Limb (tissue), 2 donors: ENCODE measurements around the gene DCAF8.

Experiments
- DNase-seq, 2 donors: peaks; one replicate each; pipeline ENCODE4 v3.0.0-alpha.2; 2016; ENCODE audit errors: extremely low spot score in 2 of 2

Gene DCAF8

DNA sequence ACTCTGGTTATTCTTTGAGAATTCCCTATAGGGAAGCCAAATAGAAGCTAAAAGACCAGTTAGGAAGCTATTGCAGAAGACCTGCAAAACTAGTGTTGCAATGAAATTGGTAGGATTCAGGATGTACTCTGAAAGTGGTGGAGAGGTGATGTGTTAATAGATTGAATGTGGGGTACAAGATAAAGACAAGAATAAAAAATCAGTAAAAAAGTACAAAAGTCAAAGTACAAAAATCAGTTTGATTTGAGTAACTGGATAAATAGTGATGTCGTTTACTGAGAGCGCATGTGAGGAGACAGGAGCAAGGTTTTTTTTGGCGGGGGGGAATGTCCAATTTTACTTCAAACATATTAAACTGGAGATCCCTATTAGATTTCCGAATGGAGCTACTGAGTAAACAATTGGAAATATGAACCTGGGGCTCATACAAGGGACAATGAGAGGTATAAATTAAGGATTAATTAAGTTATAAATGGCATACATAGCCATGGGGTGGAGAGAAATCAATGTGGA, 2.5 kb upstream of the DCAF8 start:
- no peak for DNase-seq

DNA sequence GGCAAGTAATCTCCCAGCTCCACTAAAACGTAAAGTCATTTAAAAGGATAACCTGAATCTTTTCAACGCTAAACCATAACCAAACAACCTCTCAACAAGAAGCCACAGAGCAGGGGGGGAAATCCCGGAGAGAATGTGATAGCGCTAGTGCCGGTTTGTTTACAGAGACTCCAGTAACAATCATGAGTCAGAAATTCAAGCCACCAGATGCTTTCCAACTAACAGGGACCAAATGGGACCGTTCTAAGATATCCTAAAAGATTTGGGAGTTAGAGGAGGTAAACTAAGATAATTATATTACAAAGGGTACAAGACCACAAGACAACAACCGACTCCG, 825 bp downstream of the DCAF8 start:
- no peak for DNase-seq

DNA sequence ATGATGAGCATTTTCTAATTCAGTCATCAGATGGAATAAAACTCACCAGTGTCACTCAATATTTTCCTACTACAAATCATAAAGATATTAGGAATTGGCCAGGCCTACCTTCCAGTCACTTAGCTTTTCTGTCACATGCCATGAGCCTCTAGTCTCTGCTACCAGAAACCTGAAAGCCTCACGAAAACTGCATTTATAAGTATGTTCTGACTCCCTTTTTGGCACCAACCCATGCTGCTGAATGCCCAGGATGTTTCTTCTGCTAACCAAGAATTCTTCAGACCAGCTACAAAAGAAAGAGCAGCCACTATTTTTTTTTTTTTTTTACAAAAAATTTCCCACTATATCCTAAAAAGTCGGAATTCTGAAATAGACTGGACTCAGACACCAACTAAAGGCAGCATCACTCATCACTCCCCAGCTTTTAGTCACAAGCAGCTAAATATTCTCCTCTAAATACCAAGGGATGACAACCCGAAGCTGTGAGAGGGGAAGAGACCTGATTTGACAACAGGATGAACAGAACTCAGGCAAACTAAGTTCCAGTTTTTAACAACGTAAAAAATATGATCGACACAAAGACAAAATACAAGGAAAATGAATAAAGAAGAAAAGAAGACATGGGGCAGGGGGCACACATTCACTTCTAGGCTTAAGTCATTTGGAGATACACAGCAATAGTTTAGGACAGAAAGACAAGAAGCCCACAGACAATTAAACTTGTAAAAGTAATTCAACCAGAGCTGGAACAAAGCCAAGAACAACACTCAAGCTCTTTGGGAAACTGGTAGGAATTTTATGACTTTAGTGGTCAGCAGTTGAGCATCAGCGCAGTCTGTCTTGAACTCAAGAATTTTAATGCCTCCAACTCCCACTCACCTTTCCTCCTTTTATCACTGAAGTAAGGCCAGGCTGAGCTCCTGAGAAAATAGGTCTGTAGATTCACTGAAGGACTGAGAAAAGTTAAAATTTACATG, 1.7 kb downstream of the DCAF8 start:
- DNase-seq: peak in 1 of 2 donors; percentile 22

DNA sequence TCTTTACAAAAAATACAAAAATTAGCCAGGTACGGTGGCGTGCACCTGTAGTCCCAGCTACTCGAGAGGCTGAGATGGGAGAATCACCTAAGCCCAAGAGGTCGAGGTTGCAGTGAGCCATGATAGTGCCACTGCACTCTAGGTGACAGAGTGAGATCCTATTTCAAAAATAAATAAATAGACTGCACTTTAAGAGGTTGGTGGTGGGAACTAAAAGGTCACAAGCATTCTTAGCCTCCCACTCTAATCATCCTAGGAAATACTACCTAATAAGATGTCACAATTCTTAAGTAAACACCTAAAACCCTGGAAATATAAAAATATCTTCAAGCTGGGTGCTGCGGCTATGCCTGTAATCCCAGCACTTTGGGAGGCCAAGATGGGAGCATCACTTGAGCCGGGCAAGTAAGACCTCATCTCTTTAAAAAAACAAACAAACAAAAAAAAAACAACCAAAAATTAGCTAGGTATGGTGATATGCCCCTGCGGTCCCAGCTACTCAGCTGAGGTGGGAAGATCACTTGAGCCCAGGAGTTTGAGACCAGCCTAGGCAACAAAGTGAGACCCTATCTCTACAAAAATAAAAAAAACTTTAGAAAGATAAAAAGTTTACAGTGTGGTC, 4.1 kb downstream of the DCAF8 start:
- no peak for DNase-seq

DNA sequence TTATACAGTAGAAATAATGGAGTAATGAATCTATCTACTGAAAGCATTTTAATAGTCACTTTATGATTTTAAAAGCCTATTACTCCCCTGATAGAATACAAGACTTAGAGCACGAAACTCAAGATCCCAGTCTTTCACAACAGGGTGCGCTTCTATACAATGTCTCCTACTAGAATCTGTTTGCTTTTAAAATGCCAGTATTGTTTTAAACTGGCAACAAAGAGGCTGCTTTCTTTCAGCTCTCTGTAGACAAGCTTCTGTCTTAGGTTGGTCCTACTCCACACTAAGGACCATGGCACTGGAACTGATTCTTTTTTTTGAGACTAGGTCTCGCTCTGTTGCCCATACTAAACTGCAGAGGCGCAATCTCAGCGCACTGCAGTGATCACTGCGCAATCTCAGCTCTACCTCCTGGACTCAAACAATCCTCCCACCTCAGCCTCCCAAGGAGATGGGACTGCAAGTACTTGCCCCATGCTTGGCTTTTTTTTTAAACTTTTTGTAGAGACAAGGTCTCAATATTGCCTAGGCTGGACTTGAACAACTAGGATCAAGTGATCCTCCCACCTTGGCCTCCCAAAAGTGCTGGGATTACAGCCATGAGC, 4.8 kb downstream of the DCAF8 start:
- no peak for DNase-seq

DNA sequence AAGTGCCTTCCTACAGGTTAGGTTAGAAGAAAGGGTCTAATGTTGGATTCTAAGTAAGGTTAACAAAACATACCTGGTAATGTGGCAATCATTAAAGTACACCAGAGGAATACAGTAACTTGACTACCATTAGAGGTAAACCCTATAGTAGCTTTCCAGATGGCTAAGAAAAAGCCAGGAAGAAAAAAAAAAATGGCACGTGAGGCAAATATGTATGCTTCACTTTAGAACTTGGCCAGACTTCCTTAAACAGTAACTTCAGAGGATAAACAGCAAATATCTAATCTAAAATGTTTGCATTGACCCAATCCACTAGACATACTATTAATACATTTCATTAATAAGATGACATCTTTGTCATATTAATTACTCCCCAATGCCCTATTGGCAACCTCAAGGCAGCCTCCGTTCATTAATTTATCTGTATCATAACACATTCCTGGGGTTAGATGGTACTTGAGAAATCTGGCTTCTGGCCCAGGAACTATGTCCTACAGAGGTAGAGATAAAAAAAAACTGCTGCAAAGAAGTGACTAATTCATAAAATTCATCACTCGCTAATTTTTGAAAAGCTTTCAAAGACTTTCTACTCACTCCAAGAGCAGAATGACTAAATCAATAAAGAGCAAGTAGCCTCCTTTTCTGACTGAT, 5.8 kb downstream of the DCAF8 start:
- DNase-seq: no peak

DNA sequence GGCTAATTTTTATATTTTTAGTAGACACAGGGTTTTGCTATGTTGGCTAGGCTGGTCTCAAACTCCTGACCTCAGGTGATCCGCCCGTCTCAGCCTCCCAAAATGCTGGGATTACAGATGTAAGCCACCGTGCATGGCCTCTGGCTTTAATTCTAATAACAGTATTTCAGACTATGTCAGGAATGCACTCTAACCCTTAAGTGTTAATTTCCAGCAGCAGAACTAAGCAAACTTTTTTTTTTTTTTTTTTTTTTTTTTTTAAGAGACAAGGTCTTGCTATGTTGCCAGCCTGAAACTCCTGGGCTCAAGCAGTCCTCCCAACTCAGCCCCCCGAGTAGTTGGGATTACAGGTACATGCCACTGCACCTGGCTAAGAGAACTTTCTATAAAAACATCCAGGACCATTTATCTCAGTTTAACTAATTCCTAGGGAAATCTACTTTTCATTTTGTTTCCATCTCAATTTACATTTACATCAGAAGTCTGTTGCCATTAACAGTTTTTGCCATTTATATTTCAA, 6.5 kb downstream of the DCAF8 start:
- DNase-seq: no peak

DNA sequence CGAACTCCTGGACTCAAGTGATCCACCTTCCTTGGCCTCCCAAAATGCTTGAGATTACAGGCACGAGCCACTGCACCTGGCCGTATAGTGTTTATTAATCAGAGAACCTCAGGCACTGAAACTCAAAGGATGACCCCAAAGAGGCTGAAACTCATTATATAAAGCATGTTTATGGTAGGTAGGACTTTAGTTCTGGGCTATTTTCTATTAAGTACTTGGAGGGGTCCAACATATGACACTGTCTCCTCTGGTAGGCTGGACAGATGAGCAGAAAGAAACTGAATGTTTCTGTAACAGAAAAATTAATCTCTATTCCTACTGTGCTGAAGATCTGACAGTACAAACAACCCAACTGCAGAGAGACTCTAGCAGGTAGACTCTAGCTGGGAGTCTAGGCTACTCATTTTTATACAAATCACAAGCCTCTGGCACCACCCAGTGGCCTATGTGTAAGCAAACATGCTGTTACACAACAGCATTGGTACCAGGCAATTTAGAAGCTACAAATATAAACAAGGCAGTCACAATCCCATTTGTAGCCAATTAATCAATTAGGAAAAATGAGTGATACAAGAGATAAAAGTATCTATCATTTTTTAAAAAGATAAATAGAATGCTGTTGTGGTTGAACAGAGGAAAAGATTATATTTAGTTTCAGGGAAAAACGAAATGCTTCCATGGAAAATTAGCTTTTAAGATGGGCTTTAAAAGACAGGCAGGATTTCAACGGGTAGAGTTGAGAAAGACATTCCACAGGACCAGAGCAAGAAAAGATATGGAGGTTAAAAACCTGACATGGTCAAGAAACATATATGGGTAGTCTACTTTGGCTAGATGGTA, 10.4 kb downstream of the DCAF8 start:
- peak; percentile 58 to 73 for DNase-seq

DNA sequence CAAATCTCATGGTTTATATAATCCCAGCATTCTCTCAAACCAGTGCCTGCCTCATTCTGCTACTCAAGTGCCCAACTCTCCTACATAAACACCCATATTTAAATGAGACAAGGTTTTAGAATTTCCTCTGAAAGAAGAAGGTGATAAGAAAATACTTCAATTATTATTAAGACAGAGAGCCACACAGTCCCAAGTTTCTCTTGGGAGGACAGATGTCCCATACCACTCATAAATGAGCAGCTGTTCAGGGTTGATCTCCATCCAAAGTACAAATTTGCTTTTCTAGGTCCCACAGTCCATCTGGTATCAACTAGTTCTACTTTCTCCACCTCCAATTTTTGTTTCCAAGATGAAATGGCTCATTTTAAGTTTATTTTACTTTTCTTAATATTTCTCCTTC, 11.3 kb downstream of the DCAF8 start:
- DNase-seq: peak in 1 of 2 donors; percentile 33

DNA sequence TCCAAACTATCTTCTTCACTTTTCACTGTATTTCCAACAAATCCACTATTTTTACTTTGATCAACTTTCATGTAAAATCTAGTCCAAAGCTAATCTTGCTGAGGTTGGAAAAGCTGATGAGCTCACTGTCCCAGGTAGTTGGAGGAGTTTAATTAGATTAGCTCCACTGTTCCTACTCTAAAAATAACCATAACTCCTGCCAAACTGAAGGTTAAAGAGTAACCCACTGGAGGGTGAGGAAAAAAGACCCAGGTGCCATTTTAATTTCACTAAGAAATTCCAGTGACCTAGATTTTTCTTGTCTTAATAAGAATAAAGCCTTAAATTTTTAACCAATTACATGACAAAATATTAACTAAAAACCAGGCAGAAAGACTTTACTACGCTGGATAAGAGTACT, 15.3 kb downstream of the DCAF8 start:
- no peak for DNase-seq

DNA sequence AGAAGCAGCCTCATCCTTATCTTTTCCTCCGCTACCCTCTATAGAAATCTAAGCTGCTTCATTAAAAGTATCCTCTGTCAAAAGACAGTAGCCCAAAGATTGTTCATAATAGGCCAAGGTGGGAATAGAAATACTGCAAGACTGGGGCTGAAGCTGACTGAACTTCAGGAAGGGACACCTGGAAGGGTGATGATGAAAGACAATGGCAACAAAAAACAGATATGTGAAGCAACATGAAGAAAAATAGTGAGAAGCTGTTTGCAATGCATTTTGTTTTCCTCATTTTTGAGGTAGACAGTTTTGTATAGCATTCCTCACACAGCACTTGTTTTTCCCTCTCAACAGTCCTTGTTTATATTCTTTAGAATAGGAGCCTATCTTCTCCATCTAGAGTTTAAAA, 16.9 kb downstream of the DCAF8 start:
- DNase-seq: no peak

DNA sequence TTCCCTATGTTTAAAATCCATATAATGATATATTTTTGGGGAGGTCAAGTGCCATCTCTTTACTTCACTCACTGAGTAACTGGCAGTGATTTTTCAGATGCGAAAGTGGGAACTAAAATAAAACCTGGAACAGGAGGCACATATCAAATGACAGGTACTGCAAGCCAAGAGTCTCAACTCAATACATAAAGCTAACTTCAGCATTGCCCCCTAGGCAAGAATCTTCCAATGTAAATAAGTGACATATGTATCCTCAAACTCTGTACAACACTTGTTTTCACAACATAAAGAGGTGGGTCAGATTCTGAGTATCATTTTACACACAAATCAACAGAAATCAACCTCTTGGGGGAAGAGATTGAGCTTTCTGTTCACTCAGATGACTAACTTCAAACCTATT, 18.1 kb downstream of the DCAF8 start:
- no peak for DNase-seq

DNA sequence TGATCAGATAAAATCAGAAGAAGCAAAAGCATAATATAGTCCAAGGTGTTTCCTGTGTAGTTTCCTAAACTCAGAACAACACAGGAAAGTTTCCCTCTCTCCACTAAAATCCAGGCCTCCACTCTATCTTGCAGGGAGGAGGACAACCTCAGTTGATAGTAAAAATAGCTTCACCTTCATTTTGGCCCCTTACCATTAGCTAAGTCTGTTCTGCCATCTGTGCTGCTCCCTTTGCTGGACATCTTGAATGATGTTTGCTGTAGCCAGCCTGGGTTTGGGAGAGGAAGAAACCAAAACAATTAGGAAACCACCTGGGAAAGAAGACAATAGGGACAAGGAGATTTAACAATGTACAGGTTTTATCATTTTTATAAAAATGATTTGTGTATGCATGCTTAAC, 18.6 kb downstream of the DCAF8 start:
- no peak for DNase-seq

DNA sequence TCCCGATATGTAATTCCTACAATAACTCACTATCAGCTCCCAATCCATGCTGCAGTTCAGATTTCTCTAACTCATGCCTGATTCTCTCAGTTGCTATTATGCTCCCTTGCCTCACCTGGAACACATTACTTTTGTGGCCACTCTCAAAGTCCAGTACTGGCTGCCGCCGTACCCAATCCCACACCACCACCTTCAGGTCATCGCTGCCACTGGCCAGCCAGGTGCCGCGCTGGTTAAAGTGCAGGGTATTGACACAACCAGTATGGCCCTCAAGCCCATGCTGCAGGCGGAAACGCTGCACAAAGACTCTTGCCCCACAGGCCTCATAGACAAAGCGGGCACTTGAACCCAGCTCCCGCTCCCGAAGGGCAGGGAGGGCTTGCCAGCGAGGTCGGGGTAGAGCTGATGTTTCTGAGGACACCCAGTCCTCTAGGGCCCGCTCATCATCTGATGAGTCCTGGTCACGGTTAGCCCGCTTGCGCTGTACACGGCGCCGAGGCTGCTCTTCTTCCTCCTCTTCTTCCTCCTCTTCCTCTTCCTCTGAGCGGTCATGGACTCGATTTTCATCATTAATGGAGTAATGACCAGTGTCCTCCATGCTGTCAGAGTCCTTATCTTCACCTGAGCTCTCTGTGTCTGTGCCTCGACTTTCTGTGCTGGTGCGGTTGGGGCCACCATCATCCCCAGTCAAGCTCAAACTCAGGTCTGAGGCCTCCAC, 22.6 kb downstream of the DCAF8 start:
- DNase-seq: no peak

DNA sequence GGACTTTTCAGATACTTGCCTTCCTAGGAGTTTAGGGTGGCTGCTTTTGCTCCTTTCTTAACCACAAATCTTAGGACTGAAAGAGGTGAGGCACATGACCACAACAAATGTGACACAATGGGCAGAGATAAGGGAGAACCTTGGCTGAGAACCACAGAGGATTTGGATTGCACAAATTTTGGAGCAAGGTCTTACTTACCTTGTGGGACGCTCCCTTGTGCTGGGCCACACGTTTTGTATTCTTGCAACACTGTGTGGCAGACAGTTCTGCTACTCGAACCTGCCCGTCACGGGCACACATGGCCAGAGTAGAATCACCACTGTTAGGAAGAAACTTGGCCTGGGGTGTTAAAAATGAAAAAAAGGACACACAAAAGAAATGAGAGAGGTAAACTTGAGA, 23.9 kb downstream of the DCAF8 start:
- no peak for DNase-seq

DNA sequence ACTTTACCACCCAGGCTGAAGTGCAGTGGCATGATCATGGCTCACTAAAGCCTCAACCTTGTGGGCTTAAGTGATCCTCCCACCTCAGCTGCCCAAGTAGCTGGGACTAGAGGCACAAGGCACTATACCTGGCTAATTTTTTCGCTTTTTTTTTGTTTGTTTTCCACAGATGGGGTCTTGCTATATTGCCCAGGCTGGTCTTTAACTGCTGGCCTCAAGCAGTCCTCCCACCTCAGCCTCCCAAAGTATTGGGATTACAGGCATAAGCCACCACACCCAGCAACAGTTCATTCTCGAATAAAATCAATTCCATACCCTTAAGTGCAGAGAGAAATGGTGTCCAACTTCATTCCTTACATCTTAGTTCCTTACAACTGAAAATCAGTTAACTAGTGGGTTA, 24.8 kb downstream of the DCAF8 start:
- no peak for DNase-seq

DNA sequence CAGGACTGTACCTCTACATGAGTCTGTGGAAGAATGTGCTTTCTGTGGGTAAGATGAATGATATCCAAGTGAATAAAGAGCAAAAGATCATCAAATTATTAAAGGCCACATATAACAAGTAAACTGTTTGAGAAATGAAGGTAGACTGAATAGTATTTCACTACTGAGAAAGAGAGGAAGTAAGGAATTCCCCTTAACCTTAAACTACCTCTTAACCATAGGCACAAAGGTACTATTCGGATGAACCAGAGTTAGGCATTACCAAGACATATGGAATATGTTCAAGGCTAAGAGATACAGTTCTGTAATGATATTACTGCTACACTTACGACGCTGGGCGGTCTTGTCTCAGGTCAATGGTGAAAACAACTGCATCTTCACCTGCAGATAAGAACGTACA, 25.5 kb downstream of the DCAF8 start:
- no peak for DNase-seq

DNA sequence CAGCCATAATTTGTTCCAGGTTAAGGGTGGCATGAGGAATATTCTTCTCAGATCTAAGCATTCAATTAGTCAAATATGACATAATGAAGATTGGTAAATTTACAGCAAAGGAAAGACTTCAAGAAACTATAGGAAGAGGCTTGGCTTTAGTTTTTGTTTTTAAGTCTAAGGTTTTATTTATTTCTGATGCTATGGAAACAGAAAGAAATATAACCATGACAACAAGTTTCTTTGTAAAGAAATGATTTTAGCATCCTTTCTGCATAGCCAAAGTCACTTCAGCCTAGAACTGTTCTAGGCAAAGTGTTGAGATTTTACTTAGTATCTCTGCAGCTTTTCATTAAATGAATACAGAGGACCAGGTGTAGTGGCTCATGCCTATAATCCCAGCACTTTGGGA, 29.4 kb downstream of the DCAF8 start:
- DNase-seq: no peak

DNA sequence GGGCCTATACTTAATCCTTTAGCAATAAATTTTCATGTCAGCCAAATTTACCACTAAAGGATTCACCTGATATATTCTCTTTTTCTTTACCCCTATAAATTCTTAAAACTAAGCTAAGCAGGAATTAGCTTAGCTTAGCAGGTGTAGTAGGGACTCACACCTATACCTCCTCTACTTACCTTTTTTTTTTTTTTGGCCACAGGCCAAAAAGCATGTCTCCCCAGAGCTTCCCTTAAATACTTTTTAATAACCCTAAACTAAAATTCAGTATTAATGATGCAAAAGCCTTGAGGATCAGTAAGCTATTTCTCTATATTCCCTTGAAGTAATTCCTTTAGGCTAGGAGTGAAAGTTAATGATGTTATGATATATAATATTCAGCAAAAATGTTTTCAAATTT, 33.9 kb downstream of the DCAF8 start:
- DNase-seq: no peak

DNA sequence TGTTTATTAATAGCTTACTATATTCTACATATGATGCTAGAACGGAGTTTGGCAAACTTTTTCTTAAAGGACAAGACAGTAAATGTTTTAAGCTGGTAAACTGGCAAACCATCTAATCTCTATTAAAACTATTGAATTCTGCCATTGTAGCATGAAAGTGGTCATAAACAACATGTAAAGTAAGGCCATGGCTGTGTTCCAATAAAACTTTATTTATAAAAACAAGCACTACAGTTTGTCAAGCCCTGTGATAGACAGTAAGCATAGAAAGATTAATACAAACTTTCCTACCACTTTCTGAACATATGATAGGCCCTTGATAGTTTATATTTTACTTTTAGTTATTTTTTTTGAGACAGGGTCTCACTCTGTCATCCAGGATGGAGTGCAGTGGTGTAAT, 34.8 kb downstream of the DCAF8 start:
- no peak for DNase-seq
